ENCODE data around the gene LRP10. TPM values are rescaled to one million over a fixed set of nuclear protein-coding genes. Genes with fewer than 3 reads are reported as not detected.

Gene LRP10
- total RNA-seq, 1 donor from 2014 or later: 124 TPM

- no peaks in the 10 kb centered on the region for H3K27me3 ChIP-seq (ENCODE audit: control insufficient read depth, insufficient read depth, low read length)
- no peak for TF ChIP-seq CTCF (IDR thresholded peaks at IDR 0.05; ENCODE audit: insufficient read depth, low read length, poor library complexity, severe bottlenecking)
- H3K36me3 ChIP-seq (ENCODE audit: control insufficient read depth, insufficient read depth, low read length): peaks cover 9% of the 10 kb centered on the region
- no peak for DNase-seq (ENCODE audit: low read depth)
- no peak overlapping the region for H3K4me3 ChIP-seq (ENCODE audit: low read depth, low read length)
Observed at GRCh38 chr14:22878271-22879246, 7.0 kb downstream of the LRP10 start.

- TF ChIP-seq CTCF (IDR thresholded peaks at IDR 0.05; ENCODE audit: insufficient read depth, low read length, poor library complexity, severe bottlenecking): no peak
- Histone ChIP-seq H3K4me3 (ENCODE audit: low read depth, low read length) (no peak overlapping the region), H3K36me3 (ENCODE audit: control insufficient read depth, insufficient read depth, low read length) (peaks cover 1% of the 10 kb centered on the region), H3K27me3 (ENCODE audit: control insufficient read depth, insufficient read depth, low read length) (no peaks in the 10 kb centered on the region)
- no peak for DNase-seq (ENCODE audit: low read depth)
Observed at GRCh38 chr14:22882064-22882463, 10.5 kb downstream of the LRP10 start.

GRCh38 chr14:22882529-22883172 is 11.1 kb downstream of the LRP10 start:
- H3K4me3 ChIP-seq (ENCODE audit: low read depth, low read length): no peak overlapping the region
- H3K36me3 ChIP-seq (ENCODE audit: control insufficient read depth, insufficient read depth, low read length): peaks cover 1% of the 10 kb centered on the region
- DNase-seq (ENCODE audit: low read depth): no peak
- no peaks in the 10 kb centered on the region for H3K27me3 ChIP-seq (ENCODE audit: control insufficient read depth, insufficient read depth, low read length)
- no peak for TF ChIP-seq CTCF (IDR thresholded peaks at IDR 0.05; ENCODE audit: insufficient read depth, low read length, poor library complexity, severe bottlenecking)

GRCh38 chr14:22883173-22883976 is 11.8 kb downstream of the LRP10 start, which contains the start of gene REM2:
TSS of gene REM2 (plus strand) at chr14:22883222. CDS start at chr14:22883288, 66 bp downstream.
- peaks cover 1% of the 10 kb centered on the region for H3K36me3 ChIP-seq (ENCODE audit: control insufficient read depth, insufficient read depth, low read length)
- no peak for TF ChIP-seq CTCF (IDR thresholded peaks at IDR 0.05; ENCODE audit: insufficient read depth, low read length, poor library complexity, severe bottlenecking)
- DNase-seq (ENCODE audit: low read depth): no peak
- H3K4me3 ChIP-seq (ENCODE audit: low read depth, low read length): no peak within 1 kb of the TSS
- no peaks in the 10 kb centered on the region for H3K27me3 ChIP-seq (ENCODE audit: control insufficient read depth, insufficient read depth, low read length)

GRCh38 chr14:22884076-22884737 is 12.7 kb downstream of the LRP10 start:
- Histone ChIP-seq H3K4me3 (ENCODE audit: low read depth, low read length) (no peak overlapping the region), H3K36me3 (ENCODE audit: control insufficient read depth, insufficient read depth, low read length) (no peaks in the 10 kb centered on the region), H3K27me3 (ENCODE audit: control insufficient read depth, insufficient read depth, low read length) (no peaks in the 10 kb centered on the region)
- TF ChIP-seq CTCF (IDR thresholded peaks at IDR 0.05; ENCODE audit: insufficient read depth, low read length, poor library complexity, severe bottlenecking): no peak
- DNase-seq (ENCODE audit: low read depth): no peak
